Esophagus squamous epithelium (tissue), 4 donors: Measurements from ENCODE around the gene SPRY4.

Experiments
- CTCF ChIP-seq, 6 experiments: fragments of 450-650 bp in 4 of 6; fragments of 200-600 bp in 2 of 6; sonication (generic) in 2 of 6; IDR thresholded peaks; one replicate each; pipeline ENCODE4 v1.5.1; 2016 to 2019; ENCODE audit warnings: antibody characterized with exemption in 6 of 6, mild to moderate bottlenecking in 4 of 6, moderate library complexity in 4 of 6
- POLR2A ChIP-seq, 4 donors: fragments of 450-650 bp; IDR thresholded peaks; one replicate each; pipeline ENCODE4 v1.6.1; 2017; ENCODE audit warnings: antibody characterized with exemption in 4 of 4, mild to moderate bottlenecking in 4 of 4, moderate library complexity in 3 of 4

GRCh38 chr5:142292249-142292648, 32.6 kb downstream of the SPRY4 start:
- no peak for TF ChIP-seq POLR2A (IDR thresholded peaks at IDR 0.05)
- no peak for TF ChIP-seq CTCF (IDR thresholded peaks at IDR 0.05)
